Prostate gland (tissue), 2 donors: ENCODE data around the gene FASN. TPM values are rescaled to one million over a fixed set of nuclear protein-coding genes. Genes with fewer than 3 reads are reported as not detected.

Source experiments
- DNase-seq: peaks from one replicate; pipeline ENCODE4 v3.0.0-alpha.2; 2019; ENCODE audit warnings: low spot score
- H3K27ac ChIP-seq, 2 donors: fragments of 200-600 bp; sonication (generic); 2 replicates each; pipeline ENCODE4 v1.5.1; 2017 to 2019
- H3K27me3 ChIP-seq: fragments of 200-600 bp; sonication (generic); replicated peaks from 2 replicates; pipeline ENCODE4 v1.5.1; 2019; ENCODE audit not compliant: insufficient read depth
- H3K36me3 ChIP-seq, 2 donors: fragments of 200-600 bp; sonication (generic); 1 replicate in 1 of 2; 2 replicates in 1 of 2; pipeline versions ENCODE4 v1.5.1 to v1.8.1; 2017 to 2019
- H3K4me1 ChIP-seq: fragments of 200-600 bp; sonication (generic); replicated peaks from 2 replicates; pipeline ENCODE4 v1.5.1; 2019
- H3K4me3 ChIP-seq, 2 donors: fragments of 200-600 bp; sonication (generic); 2 replicates each; pipeline ENCODE4 v1.5.1; 2017 to 2019
- H3K9me3 ChIP-seq: fragments of 200-600 bp; sonication (generic); 2 replicates; pipeline ENCODE4 v1.5.1; 2017
- CTCF ChIP-seq, 4 experiments: fragments of 200-600 bp in 2 of 4; fragments of 450-650 bp in 2 of 4; sonication (generic) in 2 of 4; IDR thresholded peaks; 1 replicate in 3 of 4; 2 replicates in 1 of 4; pipeline ENCODE4 v1.5.1; 2016 to 2019; ENCODE audit warnings: antibody characterized with exemption in 4 of 4, mild to moderate bottlenecking in 2 of 4, moderate library complexity in 2 of 4
- POLR2A ChIP-seq: fragments of 450-650 bp; IDR thresholded peaks from one replicate; pipeline ENCODE4 v1.6.1; 2016; ENCODE audit warnings: antibody characterized with exemption, mild to moderate bottlenecking
- POLR2AphosphoS5 ChIP-seq: sonication (generic); formaldehyde crosslinking; IDR thresholded peaks from one replicate; pipeline ENCODE4 v1.6.1; 2017; ENCODE audit warnings: antibody characterized with exemption
- WGBS: methylation state at CpG from one replicate; pipeline ENCODE4 v1.1.5; 2018; 5-methylcytosine and 5-hydroxymethylcytosine counted together
- intact Hi-C: fragments of 100-400 bp; cut with DNase I; formaldehyde crosslinking; loops from one replicate; pipeline ENCODE4 v1.14.2; 2022
- total RNA-seq, 2 donors: library from RNA; depleted of rRNA; stranded (reverse); fragments of >200 nt; gene quantifications; one replicate each; pipeline ENCODE4 v1.1.0, GENCODE V29; 2016

Gene FASN
- total RNA-seq, 2 donors from 2014 or later = 192 to 388 TPM

GRCh38 chr17:82063424-82064415 is 34.3 kb downstream of the FASN start:
- no peaks in the 10 kb centered on the region for H3K9me3 ChIP-seq
- H3K4me3 ChIP-seq = no peak overlapping the region
- H3K4me1 ChIP-seq = peaks cover 20% of the 10 kb centered on the region
- H3K27ac ChIP-seq = peak overlapping the region; percentile 80 to 85
- WGBS = 79% methylated on average over 20 of the region's 20 CpGs
- DNase-seq = no peak
- TF ChIP-seq POLR2A (no peak), CTCF (IDR thresholded peaks at IDR 0.05) (no peak), POLR2AphosphoS5 (no peak)
- intact Hi-C loops = no loop called here
- peaks cover 0 to 11% of the 10 kb centered on the region in 2 donors for H3K36me3 ChIP-seq
- H3K27me3 ChIP-seq = no peaks in the 10 kb centered on the region

- no peak overlapping the region for H3K4me3 ChIP-seq
- intact Hi-C loops = no loop called here
- peaks cover 20% of the 10 kb centered on the region for H3K4me1 ChIP-seq
- no peaks in the 10 kb centered on the region for H3K9me3 ChIP-seq
- no peak for DNase-seq
- H3K27me3 ChIP-seq = no peaks in the 10 kb centered on the region
- H3K27ac ChIP-seq = peak overlapping the region in 1 of 2 donors; percentile 85
- 86% methylated on average over 8 of the region's 9 CpGs for WGBS
- TF ChIP-seq POLR2A (no peak), POLR2AphosphoS5 (no peak), CTCF (IDR thresholded peaks at IDR 0.05) (no peak)
- peaks cover 0 to 11% of the 10 kb centered on the region in 2 donors for H3K36me3 ChIP-seq
Measured at GRCh38 chr17:82062984-82063368, 35.1 kb downstream of the FASN start.

GRCh38 chr17:82062076-82062983 is 35.7 kb downstream of the FASN start:
- no peak for DNase-seq
- H3K27ac ChIP-seq = peak overlapping the region; percentile 5 to 85
- WGBS = 77% methylated on average over 24 of the region's 24 CpGs
- intact Hi-C loops = no loop called here
- H3K4me1 ChIP-seq = peaks cover 20% of the 10 kb centered on the region
- H3K9me3 ChIP-seq = no peaks in the 10 kb centered on the region
- H3K36me3 ChIP-seq = peaks cover 0 to 11% of the 10 kb centered on the region in 2 donors
- TF ChIP-seq POLR2A = no peak
- TF ChIP-seq POLR2AphosphoS5 = no peak
- TF ChIP-seq CTCF (IDR thresholded peaks at IDR 0.05) = no peak
- H3K27me3 ChIP-seq = no peaks in the 10 kb centered on the region
- H3K4me3 ChIP-seq = no peak overlapping the region

- TF ChIP-seq POLR2AphosphoS5 (peak; percentile 77), POLR2A (no peak)
- peaks cover 20% of the 10 kb centered on the region for H3K4me1 ChIP-seq
- H3K9me3 ChIP-seq = no peaks in the 10 kb centered on the region
- intact Hi-C loops = no loop called here
- H3K27me3 ChIP-seq = no peaks in the 10 kb centered on the region
- H3K4me3 ChIP-seq = no peak overlapping the region
- DNase-seq = peak; percentile 49
- 83% methylated on average over 27 of the region's 34 CpGs for WGBS
- peak overlapping the region; percentile 5 to 85 for H3K27ac ChIP-seq
- peaks cover 5 to 17% of the 10 kb centered on the region in 2 donors for H3K36me3 ChIP-seq
Measured at GRCh38 chr17:82061047-82061925, 36.8 kb downstream of the FASN start.
